Type B pancreatic cell (in vitro differentiated cells): Measurements from ENCODE around the gene RHOH. TPM values are rescaled to one million over a fixed set of nuclear protein-coding genes. Genes with fewer than 3 reads are reported as not detected.

ENCODE experiments used
- DNase-seq: peaks from one replicate; pipeline ENCODE4 v3.0.0; 2021; ENCODE audit warnings: mixed read lengths; ENCODE audit not compliant: unreplicated experiment; ENCODE audit errors: extremely low spot score
- H3K27ac Mint-ChIP-seq: 2 replicates; pipeline ENCODE4 v1.8.0; 2021; ENCODE audit warnings: mild to moderate bottlenecking, mixed read lengths
- H3K27me3 Mint-ChIP-seq: 2 replicates; pipeline ENCODE4 v1.8.0; 2021; ENCODE audit warnings: mixed read lengths
- H3K36me3 Mint-ChIP-seq: 2 replicates; pipeline ENCODE4 v1.8.0; 2021; ENCODE audit warnings: mixed read lengths
- H3K4me1 Mint-ChIP-seq: one replicate; pipeline ENCODE4 v1.8.0; 2021; ENCODE audit warnings: mixed read lengths; ENCODE audit not compliant: unreplicated experiment
- H3K4me3 Mint-ChIP-seq: 2 replicates; pipeline ENCODE4 v1.8.0; 2021; ENCODE audit warnings: mild to moderate bottlenecking, mixed read lengths
- H3K9me3 Mint-ChIP-seq: 2 replicates; pipeline ENCODE4 v1.8.0; 2021; ENCODE audit warnings: mixed read lengths
- total RNA-seq: library from RNA; stranded (reverse); gene quantifications from 2 replicates; pipeline ENCODE4 v1.2.1, GENCODE V29; 2021; ENCODE audit warnings: low replicate concordance
- TF ChIP-seq, protein P1 (sequence below): fragments of 200-600 bp; sonication (generic); conservative IDR thresholded peaks from 2 replicates; pipeline ENCODE4 v1.5.0; 2021; ENCODE audit warnings: antibody characterized with exemption, mild to moderate bottlenecking

Gene RHOH
- total RNA-seq, 1 donor from 2014 or later = 5.4 TPM

DNA sequence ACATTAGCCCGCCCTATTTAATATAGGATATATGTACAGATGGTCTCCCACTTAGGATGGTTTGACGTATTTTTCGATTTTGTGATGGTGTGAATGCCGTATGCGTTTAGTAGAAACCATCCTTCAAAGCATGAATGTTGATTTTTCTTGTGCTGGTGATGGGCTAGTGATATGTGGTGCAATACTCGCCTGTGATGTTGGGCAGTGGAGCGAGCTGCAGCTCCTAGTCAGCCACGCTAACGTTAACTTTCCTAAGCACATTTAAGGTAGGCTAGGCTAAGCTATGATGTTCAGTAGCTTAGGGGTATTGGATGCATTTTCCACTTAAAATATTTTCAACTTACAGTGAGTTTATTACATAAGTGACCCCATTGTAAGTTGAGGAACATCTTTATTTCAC, 36.6 kb upstream of the RHOH start:
- DNase-seq = no peak
- H3K4me3 Mint-ChIP-seq = no peak overlapping the region
- TF ChIP-seq, protein P1, sequence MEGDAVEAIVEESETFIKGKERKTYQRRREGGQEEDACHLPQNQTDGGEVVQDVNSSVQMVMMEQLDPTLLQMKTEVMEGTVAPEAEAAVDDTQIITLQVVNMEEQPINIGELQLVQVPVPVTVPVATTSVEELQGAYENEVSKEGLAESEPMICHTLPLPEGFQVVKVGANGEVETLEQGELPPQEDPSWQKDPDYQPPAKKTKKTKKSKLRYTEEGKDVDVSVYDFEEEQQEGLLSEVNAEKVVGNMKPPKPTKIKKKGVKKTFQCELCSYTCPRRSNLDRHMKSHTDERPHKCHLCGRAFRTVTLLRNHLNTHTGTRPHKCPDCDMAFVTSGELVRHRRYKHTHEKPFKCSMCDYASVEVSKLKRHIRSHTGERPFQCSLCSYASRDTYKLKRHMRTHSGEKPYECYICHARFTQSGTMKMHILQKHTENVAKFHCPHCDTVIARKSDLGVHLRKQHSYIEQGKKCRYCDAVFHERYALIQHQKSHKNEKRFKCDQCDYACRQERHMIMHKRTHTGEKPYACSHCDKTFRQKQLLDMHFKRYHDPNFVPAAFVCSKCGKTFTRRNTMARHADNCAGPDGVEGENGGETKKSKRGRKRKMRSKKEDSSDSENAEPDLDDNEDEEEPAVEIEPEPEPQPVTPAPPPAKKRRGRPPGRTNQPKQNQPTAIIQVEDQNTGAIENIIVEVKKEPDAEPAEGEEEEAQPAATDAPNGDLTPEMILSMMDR = no peak
- H3K9me3 Mint-ChIP-seq = no peaks in the 10 kb centered on the region
- no peaks in the 10 kb centered on the region for H3K4me1 Mint-ChIP-seq
- no peaks in the 10 kb centered on the region for H3K27me3 Mint-ChIP-seq
- no peak overlapping the region for H3K27ac Mint-ChIP-seq
- peaks cover 19% of the 10 kb centered on the region for H3K36me3 Mint-ChIP-seq

DNA sequence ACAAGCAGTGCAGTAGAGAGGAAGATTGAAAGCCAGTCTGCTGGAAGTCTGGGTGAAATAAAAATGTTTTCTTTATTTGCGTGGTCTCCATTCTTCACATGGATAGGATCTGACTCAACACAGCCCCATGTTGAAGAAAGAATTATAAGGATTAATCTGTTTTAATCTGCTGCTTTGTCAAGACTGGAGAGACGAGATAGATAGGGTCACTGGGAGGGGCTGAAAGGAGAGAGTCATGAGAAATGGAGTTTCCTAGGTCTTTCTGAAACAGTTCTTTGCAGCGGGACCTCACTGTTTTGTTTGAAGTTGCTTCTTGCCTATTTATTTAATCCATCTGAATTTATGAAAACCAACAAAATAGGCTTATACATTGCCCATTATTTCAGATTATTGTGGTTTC, 32.4 kb upstream of the RHOH start:
- no peaks in the 10 kb centered on the region for H3K27me3 Mint-ChIP-seq

DNA sequence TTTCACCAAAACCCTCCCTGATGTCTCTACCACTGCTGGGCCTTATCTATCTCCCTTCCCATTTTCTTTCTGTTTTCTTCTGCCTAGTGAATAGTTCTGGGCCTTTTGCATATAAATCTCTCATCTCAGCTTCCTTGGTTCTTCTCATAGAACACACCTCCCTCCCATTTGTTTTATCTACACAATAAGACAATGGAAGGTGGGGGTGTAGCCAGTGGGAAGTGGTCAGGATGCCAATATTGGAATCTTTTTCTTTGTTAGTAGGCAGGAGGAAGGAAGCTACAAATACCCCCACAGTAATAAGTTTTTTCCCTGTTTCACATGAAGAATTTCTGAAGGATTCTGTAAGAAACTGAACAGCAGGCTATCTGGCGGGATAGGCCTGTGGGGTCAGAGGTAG, 30.9 kb upstream of the RHOH start:
- TF ChIP-seq, protein P1 = no peak
- Mint-ChIP-seq H3K9me3 (peaks cover 9% of the 10 kb centered on the region), H3K27ac (no peak overlapping the region)

More for the DNA sequence above, 32.4 kb upstream of the RHOH start:
- TF ChIP-seq, protein P1 = no peak
- no peaks in the 10 kb centered on the region for H3K4me1 Mint-ChIP-seq
- no peak overlapping the region for H3K4me3 Mint-ChIP-seq
- DNase-seq = no peak
- peaks cover 9% of the 10 kb centered on the region for H3K9me3 Mint-ChIP-seq
- peaks cover 34% of the 10 kb centered on the region for H3K36me3 Mint-ChIP-seq
- H3K27ac Mint-ChIP-seq = no peak overlapping the region

GRCh38 chr4:40168070-40168469, 28.8 kb upstream of the RHOH start:
- peaks cover 9% of the 10 kb centered on the region for H3K9me3 Mint-ChIP-seq
- no peaks in the 10 kb centered on the region for H3K27me3 Mint-ChIP-seq
- TF ChIP-seq, protein P1 = no peak
- H3K36me3 Mint-ChIP-seq = peaks cover 19% of the 10 kb centered on the region
- no peak for DNase-seq
- no peak overlapping the region for H3K4me3 Mint-ChIP-seq
- no peaks in the 10 kb centered on the region for H3K4me1 Mint-ChIP-seq
- no peak overlapping the region for H3K27ac Mint-ChIP-seq

More for the DNA sequence above, 30.9 kb upstream of the RHOH start:
- H3K4me3 Mint-ChIP-seq = no peak overlapping the region
- DNase-seq = no peak
- peaks cover 25% of the 10 kb centered on the region for H3K36me3 Mint-ChIP-seq
- H3K4me1 Mint-ChIP-seq = no peaks in the 10 kb centered on the region
- no peaks in the 10 kb centered on the region for H3K27me3 Mint-ChIP-seq

DNA sequence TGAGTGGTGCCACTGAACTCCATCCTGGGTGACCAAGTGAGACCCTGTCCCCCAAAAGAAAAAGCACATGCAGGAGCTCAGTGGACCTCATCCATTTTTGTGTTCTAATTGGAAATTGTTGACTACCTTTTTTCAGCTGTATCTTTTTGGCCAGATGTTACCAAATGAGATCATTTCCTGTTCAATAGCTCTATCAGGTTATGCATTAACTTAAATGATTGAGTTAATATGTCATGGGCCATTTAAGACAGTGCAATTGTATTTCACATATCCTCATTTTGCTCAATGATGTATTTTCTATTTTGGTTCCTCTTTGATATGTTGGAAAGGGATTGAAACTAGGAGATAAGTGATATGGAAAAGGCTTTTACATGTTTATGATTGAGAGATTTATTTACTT, 26.2 kb upstream of the RHOH start:
- peaks cover 9% of the 10 kb centered on the region for H3K9me3 Mint-ChIP-seq
- peak overlapping the region; percentile 2 for H3K27ac Mint-ChIP-seq
- no peak for DNase-seq
- no peaks in the 10 kb centered on the region for H3K4me1 Mint-ChIP-seq
- H3K27me3 Mint-ChIP-seq = no peaks in the 10 kb centered on the region
- no peak overlapping the region for H3K4me3 Mint-ChIP-seq
- TF ChIP-seq, protein P1 = no peak
- H3K36me3 Mint-ChIP-seq = peaks cover 18% of the 10 kb centered on the region

- Mint-ChIP-seq H3K36me3 (no peaks in the 10 kb centered on the region), H3K4me3 (no peak overlapping the region), H3K9me3 (no peaks in the 10 kb centered on the region), H3K27ac (no peak overlapping the region), H3K27me3 (no peaks in the 10 kb centered on the region), H3K4me1 (peaks cover 12% of the 10 kb centered on the region)
- TF ChIP-seq, protein P1 = no peak
- no peak for DNase-seq
These were observed 23.4 kb upstream of the RHOH start for GRCh38 chr4:40173470-40173875.
